GM13976 (cell line): Measurements from ENCODE around the gene CCDC136.

Experiments used
- DNase-seq: peaks from one replicate; pipeline ENCODE4 v3.0.0; 2012; ENCODE audit warnings: low spot score
- CTCF ChIP-seq: IDR thresholded peaks from 2 replicates; pipeline ENCODE4 v1.5.1; 2012; ENCODE audit warnings: borderline replicate concordance, mild to moderate bottlenecking; ENCODE audit not compliant: insufficient read depth; ENCODE audit errors: extremely low read depth, missing control alignments, control extremely low read depth
- in situ Hi-C: fragments of 300-500 bp; cut with MboI; formaldehyde crosslinking; loops from one replicate; pipeline ENCODE4 v1.12.0; 2022; ENCODE audit warnings: low sequenced_read_pairs, mixed read lengths, inconsistent platforms; ENCODE audit not compliant: unreplicated experiment

Gene CCDC136

GRCh38 chr7:128810997-128811396 is 19.2 kb downstream of the CCDC136 start:
- in situ Hi-C loops, result no loop called here
- no peak for TF ChIP-seq CTCF
- no peak for DNase-seq

GRCh38 chr7:128811631-128812430 is 20.1 kb downstream of the CCDC136 start:
- TF ChIP-seq CTCF, result no peak
- in situ Hi-C loops, result no loop called here
- no peak for DNase-seq

GRCh38 chr7:128812514-128813168 is 20.9 kb downstream of the CCDC136 start:
- DNase-seq, result no peak
- no peak for TF ChIP-seq CTCF
- in situ Hi-C loops, result no loop called here

- TF ChIP-seq CTCF, result no peak
- in situ Hi-C loops, result no loop called here
- no peak for DNase-seq
These were observed 22.7 kb downstream of the CCDC136 start for GRCh38 chr7:128814499-128814898.

- in situ Hi-C loops, result no loop called here
- DNase-seq, result no peak
- TF ChIP-seq CTCF, result no peak
These were observed 23.6 kb downstream of the CCDC136 start for GRCh38 chr7:128815289-128815942.

- no peak for TF ChIP-seq CTCF
- DNase-seq, result no peak
- in situ Hi-C loops, result no loop called here
These were observed 26.9 kb downstream of the CCDC136 start for GRCh38 chr7:128818694-128819093.
